ENCODE results near the gene GPR153. TPM values are rescaled to one million over a fixed set of nuclear protein-coding genes. Genes with fewer than 3 reads are reported as not detected.

Gene GPR153
- total RNA-seq, 8 experiments from 2014 or later, result 13.0 to 44.0 (median 15.3) TPM

DNA sequence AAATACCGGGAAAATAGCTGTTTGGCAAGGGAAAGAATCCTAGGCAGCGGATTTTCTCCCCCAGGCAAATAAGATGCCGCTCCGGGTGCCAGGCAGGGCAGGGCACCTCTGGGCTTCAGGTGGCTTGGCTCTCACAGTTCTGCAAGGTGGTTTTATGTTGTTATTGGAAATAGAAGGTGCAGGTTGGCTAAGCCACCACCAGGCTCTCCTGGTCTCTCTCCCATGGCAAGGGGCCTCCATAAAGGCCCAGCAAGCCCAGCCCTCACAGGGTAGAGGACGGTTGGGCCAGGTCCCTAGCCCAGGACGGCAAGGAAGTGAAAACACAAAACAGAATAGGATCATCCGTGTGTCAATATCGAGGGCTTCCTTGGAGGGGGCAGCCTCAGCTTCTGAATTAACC, 37.6 kb upstream of the GPR153 start:
- 81 to 100% (median 92%) methylated on average over 2 to 8 of the region's 8 CpGs; no CpG with 5 or more reads in 3 of the 10 experiments for WGBS, 10 experiments
- H3K27ac ChIP-seq, result no peak overlapping the region
- H3K4me3 ChIP-seq, result no peak overlapping the region
- no peaks in the 10 kb centered on the region for H3K4me1 ChIP-seq (replicated peaks in 1 of 2)
- no peak for ATAC-seq (replicated peaks in 6 of 8)
- in situ Hi-C loops (cut with MboI; ENCODE audit: low pct_unique_long_range_greater_than_20kb in 2 of 9, low sequenced_read_pairs in 9 of 9, unreplicated experiment in 9 of 9), result no loop called here

DNA sequence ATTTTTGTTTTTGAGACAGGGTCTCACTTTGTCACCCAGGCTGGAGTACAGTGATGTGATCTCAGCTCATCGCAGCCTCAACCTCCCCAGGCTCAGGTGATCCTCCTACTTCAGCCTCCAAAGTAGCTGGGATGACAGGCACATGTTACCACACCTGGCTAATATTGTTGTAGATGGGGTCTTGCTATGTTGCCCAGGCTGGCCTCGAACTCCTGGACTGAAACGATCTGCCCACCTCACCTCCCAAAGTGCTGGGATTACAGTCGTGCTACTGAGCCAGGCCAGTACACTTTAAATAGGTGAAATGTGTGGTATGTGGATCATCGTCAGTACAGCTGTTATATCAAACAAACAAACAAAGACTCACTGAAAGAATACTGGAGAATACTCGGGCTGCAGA, 35.0 kb upstream of the GPR153 start:
- no peak for ATAC-seq (replicated peaks in 6 of 8)
- WGBS, 10 experiments, result 80 to 100% (median 91%) methylated on average over 1 to 6 of the region's 6 CpGs; no CpG with 5 or more reads in 2 of the 10 experiments
- in situ Hi-C loops (cut with MboI; ENCODE audit: low pct_unique_long_range_greater_than_20kb in 2 of 9, low sequenced_read_pairs in 9 of 9, unreplicated experiment in 9 of 9), result no loop called here
- Histone ChIP-seq H3K4me3 (no peak overlapping the region), H3K4me1 (replicated peaks in 1 of 2) (no peaks in the 10 kb centered on the region), H3K27ac (no peak overlapping the region)

DNA sequence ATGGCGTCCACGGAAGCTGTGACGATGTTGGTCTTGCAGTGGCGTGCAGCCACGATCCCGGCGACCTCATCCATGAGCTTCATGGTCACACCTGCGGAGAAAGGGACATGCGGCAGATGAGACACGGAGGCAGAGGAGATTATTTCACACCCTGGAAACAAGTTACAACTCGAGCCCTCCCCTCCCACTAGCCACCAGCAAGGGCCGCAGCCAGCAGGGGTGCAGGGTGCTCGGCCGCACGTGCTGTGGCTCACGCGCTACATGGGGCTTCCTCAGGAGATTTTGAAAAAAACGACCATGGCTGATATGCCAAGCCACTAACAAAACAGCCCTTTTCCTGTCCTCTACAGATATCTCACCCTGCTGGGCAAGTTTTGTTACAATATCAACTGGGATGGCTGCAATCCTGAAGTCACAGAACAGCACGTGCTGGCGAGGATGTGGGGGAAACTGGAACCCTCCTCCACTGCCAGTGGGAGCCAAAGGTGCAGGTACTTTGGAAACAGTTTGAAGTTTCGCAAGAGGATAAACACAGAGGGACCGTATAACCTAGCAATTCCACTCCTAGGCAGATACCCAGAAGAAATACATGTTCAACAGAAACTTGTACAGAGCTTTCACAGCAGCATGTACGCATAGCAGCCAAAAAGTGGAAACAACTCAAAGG, 34.1 kb upstream of the GPR153 start:
- no peak for ATAC-seq (replicated peaks in 6 of 8)
- 78 to 100% (median 91%) methylated on average over 2 to 21 of the region's 23 CpGs for whole genome bisulfite sequencing, 10 experiments
- Histone ChIP-seq H3K4me1 (replicated peaks in 1 of 2) (no peaks in the 10 kb centered on the region), H3K27ac (no peak overlapping the region), H3K4me3 (no peak overlapping the region)
- in situ Hi-C loops (cut with MboI; ENCODE audit: low pct_unique_long_range_greater_than_20kb in 2 of 9, low sequenced_read_pairs in 9 of 9, unreplicated experiment in 9 of 9), result no loop called here

DNA sequence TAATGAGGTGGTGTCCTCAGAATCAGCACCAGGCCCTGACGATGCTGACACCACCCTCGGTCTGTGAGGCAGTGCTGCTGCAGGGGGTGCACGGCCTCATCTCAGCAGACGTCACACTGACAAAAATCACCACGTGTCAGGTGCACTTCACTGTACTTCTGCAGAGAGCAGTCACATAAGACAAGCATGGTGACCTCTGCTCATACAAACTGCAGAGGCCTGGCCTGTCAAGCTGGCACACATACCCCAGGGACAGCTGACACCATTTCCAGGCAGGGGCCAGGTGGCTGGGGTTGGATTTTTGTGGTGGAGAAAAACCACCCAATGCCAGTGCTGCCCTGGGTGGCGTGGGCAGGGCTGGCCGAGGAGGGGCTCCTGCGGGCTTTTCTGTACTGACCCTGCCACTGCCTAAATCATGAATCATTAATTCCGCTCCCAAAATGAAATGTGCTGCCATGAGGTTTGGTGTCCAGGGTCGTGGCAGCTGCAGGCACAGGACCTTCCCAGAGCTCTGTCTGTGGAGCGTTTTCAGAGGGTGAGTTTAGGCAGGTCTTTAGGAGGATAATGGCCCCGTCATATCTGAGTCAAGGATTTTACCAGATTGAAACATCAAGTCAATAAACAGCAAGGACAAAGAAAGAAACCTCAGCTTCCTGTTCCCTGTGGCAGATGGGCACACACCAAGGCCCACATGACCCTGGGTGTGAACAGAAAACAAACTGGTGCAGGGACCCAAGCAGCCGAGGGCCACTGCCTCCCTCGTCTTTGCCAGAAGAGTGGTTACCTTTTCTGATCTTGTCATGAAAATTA, 33.4 kb upstream of the GPR153 start:
- WGBS, 10 experiments, result 73 to 100% (median 86%) methylated on average over 2 to 13 of the region's 14 CpGs; no CpG with 5 or more reads in 2 of the 10 experiments
- ATAC-seq (replicated peaks in 6 of 8), result no peak

DNA sequence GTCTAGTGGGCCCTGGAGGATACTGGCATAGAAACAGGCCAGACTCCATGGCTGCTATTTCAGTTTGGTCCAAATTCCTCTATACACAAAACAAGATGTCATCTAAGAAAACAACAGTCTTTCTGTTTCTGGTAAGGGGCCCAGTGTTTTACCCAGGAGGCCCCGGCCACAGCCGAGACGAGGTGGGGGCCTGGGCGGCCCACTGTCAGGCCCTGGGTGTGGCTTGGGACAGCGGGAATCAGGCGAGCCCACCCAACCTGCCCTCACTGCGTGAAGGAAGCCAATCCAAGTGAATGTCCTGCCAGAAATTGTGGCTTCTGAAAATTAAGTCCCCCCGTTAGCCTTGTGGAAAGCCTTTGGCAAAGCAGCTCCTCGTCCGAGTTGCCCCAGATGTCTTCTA, 31.2 kb upstream of the GPR153 start:
- in situ Hi-C loops (cut with MboI; ENCODE audit: low pct_unique_long_range_greater_than_20kb in 2 of 9, low sequenced_read_pairs in 9 of 9, unreplicated experiment in 9 of 9), result no loop called here
- no peaks in the 10 kb centered on the region for H3K4me1 ChIP-seq (replicated peaks in 1 of 2)
- WGBS, 10 experiments, result 40 to 96% (median 81%) methylated on average over 1 to 10 of the region's 10 CpGs; no CpG with 5 or more reads in 1 of the 10 experiments
- H3K4me3 ChIP-seq, result no peak overlapping the region
- H3K27ac ChIP-seq, result no peak overlapping the region
- peak in 1 of 8 experiments; percentile 22 for ATAC-seq (replicated peaks in 6 of 8)

More for the DNA sequence above, 33.4 kb upstream of the GPR153 start:
- in situ Hi-C loops (cut with MboI; ENCODE audit: low pct_unique_long_range_greater_than_20kb in 2 of 9, low sequenced_read_pairs in 9 of 9, unreplicated experiment in 9 of 9), result no loop called here
- no peaks in the 10 kb centered on the region for H3K4me1 ChIP-seq (replicated peaks in 1 of 2)
- H3K4me3 ChIP-seq, result no peak overlapping the region
- no peak overlapping the region for H3K27ac ChIP-seq

DNA sequence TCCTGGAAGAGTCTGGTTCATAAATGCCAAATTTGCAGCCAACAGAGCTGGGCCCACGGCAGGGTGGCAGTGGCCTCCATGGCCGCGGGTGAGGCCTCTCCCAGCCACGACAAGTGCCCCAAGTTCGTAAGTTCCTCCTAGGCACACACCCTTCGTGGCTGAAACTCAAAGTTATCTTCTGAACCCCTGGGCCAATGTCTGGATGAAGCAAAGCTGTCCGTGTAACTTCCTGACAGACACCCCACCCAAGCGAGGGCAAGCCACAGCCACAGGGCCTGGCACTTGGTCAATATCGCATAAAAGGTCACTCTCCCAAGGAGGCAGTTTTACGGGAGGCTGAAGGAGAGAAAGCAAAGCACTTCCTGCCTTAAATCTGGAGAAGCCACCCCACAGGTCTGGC, 27.8 kb upstream of the GPR153 start:
- H3K27ac ChIP-seq, result no peak overlapping the region
- H3K4me3 ChIP-seq, result no peak overlapping the region
- ATAC-seq (replicated peaks in 6 of 8), result no peak
- 39 to 95% (median 93%) methylated on average over 3 to 10 of the region's 10 CpGs; no CpG with 5 or more reads in 2 of the 10 experiments for WGBS, 10 experiments
- in situ Hi-C loops (cut with MboI; ENCODE audit: low pct_unique_long_range_greater_than_20kb in 2 of 9, low sequenced_read_pairs in 9 of 9, unreplicated experiment in 9 of 9), result no loop called here
- peaks cover 0 to 2% of the 10 kb centered on the region in 2 donors for H3K4me1 ChIP-seq (replicated peaks in 1 of 2)

DNA sequence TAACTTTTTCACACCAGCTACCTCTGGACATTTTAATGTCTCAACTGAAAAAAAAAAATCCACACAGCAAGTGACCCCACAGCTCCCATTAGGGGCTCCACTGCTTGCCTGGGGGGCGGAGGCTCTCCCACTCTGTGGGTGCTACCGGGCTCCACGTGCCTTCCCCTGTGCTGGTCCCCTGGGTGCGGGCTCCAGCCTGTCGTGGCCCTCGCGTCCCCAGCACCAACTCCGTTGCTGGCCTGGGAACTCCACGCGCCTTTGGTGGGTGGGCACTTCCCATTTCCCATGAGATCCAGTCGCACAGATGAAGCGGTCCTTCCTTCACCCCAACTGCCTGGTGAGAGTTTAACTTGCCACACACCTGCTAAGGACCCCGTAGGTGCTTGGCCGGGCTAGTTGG, 27.1 kb upstream of the GPR153 start:
- H3K27ac ChIP-seq, result no peak overlapping the region
- ATAC-seq (replicated peaks in 6 of 8), result no peak
- in situ Hi-C loops (cut with MboI; ENCODE audit: low pct_unique_long_range_greater_than_20kb in 2 of 9, low sequenced_read_pairs in 9 of 9, unreplicated experiment in 9 of 9), result no loop called here
- WGBS, 10 experiments, result 93 to 100% (median 97%) methylated on average over 3 to 10 of the region's 14 CpGs; no CpG with 5 or more reads in 5 of the 10 experiments
- peaks cover 0 to 2% of the 10 kb centered on the region in 2 donors for H3K4me1 ChIP-seq (replicated peaks in 1 of 2)
- no peak overlapping the region for H3K4me3 ChIP-seq

DNA sequence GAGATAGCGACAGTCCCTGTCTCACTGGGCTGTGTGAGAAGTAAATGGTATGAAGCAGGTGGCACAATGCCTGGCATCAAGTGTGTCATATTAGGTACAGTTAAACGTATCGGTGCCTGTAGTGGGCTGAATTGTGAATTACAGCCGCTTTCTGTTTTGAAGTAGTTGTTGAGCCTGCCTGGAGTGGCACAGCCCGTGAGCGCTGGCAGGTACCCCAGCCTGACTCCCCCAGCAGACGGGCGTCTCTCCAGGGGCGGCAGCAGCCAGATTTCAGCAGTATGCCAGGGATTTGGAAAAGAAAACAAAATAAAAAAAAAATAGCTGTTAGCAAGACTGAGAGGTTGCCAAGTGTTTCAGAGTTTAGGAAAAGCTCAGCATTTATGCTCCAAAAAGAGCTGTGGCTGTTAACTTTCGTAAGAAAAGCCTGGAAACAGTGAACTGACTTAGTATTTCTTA, 26.6 kb upstream of the GPR153 start:
- no peak overlapping the region for H3K27ac ChIP-seq
- in situ Hi-C loops (cut with MboI; ENCODE audit: low pct_unique_long_range_greater_than_20kb in 2 of 9, low sequenced_read_pairs in 9 of 9, unreplicated experiment in 9 of 9), result no loop called here
- WGBS, 10 experiments, result 77 to 100% (median 86%) methylated on average over 2 to 8 of the region's 10 CpGs; no CpG with 5 or more reads in 2 of the 10 experiments
- H3K4me3 ChIP-seq, result no peak overlapping the region
- ATAC-seq (replicated peaks in 6 of 8), result no peak
- H3K4me1 ChIP-seq (replicated peaks in 1 of 2), result peaks cover 0 to 2% of the 10 kb centered on the region in 2 donors

DNA sequence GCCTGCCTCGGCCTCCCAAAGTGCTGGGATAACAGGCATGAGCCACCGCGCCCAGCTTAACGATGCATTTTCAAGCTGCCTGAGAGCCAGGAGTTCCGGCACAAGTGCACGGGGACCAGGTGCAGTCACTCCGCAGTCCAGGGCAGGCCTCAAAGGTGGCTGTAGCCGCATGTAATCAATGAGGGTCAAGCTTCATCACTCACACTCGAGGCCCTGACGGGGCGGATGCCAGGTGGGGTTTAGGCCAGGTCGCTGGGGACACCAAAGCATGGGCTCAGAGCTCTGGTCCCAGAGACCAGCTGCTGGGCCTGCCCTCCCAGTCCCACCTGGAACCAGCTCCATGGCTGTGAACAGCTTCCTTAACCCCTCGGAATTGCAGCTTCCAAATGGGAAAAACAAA, 26.1 kb upstream of the GPR153 start:
- in situ Hi-C loops (cut with MboI; ENCODE audit: low pct_unique_long_range_greater_than_20kb in 2 of 9, low sequenced_read_pairs in 9 of 9, unreplicated experiment in 9 of 9), result no loop called here
- peaks cover 0 to 2% of the 10 kb centered on the region in 2 donors for H3K4me1 ChIP-seq (replicated peaks in 1 of 2)
- ATAC-seq (replicated peaks in 6 of 8), result no peak
- H3K4me3 ChIP-seq, result no peak overlapping the region
- 65 to 100% (median 90%) methylated on average over 1 to 11 of the region's 13 CpGs; no CpG with 5 or more reads in 2 of the 10 experiments for WGBS, 10 experiments
- no peak overlapping the region for H3K27ac ChIP-seq

DNA sequence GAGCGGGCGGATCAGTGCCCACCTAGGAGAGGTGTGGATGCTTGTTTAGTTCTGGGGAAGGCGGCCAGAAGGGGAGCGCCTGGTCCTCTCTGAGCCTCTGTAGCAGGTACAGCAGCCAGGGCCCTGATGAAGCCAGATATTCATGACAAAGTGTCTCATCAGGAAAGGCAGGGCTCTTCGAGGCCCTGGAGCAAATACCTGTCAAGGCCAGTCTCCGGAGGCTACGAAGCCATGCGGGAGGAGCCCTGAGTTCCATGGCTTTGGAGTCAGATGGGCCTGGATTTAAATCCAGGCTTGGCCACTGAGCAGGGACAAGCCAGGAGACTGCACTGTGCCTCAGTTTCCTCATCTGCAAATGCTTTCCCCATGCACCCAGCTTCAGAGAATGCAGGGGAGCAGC, 25.4 kb upstream of the GPR153 start:
- in situ Hi-C loops (cut with MboI; ENCODE audit: low pct_unique_long_range_greater_than_20kb in 2 of 9, low sequenced_read_pairs in 9 of 9, unreplicated experiment in 9 of 9), result no loop called here
- no peak for ATAC-seq (replicated peaks in 6 of 8)
- 80 to 100% (median 100%) methylated on average over 1 to 7 of the region's 8 CpGs; no CpG with 5 or more reads in 3 of the 10 experiments for WGBS, 10 experiments
- no peak overlapping the region for H3K27ac ChIP-seq
- H3K4me1 ChIP-seq (replicated peaks in 1 of 2), result peaks cover 0 to 2% of the 10 kb centered on the region in 2 donors
- H3K4me3 ChIP-seq, result no peak overlapping the region

DNA sequence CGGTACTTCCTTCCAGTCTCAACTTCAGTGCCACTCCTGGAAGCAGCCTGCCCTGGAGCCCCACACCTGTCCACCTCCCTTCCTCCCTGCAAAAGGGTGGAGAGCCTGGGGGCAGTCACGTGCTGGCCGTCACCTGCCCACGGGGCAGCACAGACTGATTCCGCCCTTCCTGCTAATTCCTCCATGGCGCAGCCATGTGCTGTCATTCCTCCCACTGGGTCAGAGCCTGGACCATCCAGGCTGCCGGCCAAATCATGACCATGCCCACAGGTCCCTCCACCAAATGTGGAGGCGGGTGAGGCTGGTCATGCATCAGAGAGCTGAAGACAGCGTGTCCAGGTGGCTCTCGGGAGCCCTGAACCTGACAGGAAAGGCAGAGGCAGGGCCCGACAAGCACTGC, 24.4 kb upstream of the GPR153 start:
- 67 to 100% (median 91%) methylated on average over 1 to 8 of the region's 11 CpGs; no CpG with 5 or more reads in 4 of the 10 experiments for WGBS, 10 experiments
- Histone ChIP-seq H3K4me3 (no peak overlapping the region), H3K27ac (no peak overlapping the region), H3K4me1 (replicated peaks in 1 of 2) (peaks cover 4 to 9% of the 10 kb centered on the region in 2 donors)
- no peak for ATAC-seq (replicated peaks in 6 of 8)
- in situ Hi-C loops (cut with MboI; ENCODE audit: low pct_unique_long_range_greater_than_20kb in 2 of 9, low sequenced_read_pairs in 9 of 9, unreplicated experiment in 9 of 9), result no loop called here

DNA sequence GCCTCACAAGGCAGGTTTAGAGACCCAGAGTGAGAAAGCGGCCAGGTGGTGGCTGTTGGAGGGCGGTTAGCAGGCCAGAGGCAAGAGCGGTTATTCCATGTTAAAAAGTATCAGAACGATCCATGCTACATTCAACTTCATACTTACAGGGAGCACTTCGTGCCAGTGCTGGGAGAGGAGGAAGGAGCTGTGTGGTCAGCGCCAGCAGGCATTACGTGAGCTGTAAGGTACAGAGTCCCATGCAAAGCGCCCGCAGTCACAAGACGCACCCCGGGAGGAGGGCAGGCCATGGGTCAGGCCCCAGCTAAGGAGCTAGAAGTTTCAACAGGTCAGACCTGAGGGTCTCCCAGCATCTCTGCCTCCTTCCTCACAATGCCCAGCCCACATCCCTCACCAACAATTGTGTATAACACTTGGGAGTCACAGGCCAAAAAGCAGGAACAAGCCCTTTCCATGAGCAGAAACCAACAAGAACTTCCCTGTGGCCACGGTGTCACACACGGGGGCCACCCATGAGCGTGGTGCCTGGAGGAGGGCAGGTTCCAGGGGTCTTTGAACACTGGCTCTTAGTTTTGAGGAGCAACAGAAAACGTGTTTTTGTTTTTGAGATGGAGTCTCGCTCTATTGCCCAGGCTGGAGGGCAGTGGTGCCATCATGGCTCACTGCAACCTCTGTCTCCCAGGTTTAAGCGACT, 21.8 kb upstream of the GPR153 start:
- ATAC-seq (replicated peaks in 6 of 8), result no peak
- Histone ChIP-seq H3K27ac (no peak overlapping the region), H3K4me3 (no peak overlapping the region), H3K4me1 (replicated peaks in 1 of 2) (peaks cover 20 to 23% of the 10 kb centered on the region in 2 donors)
- 72 to 100% (median 93%) methylated on average over 2 to 13 of the region's 17 CpGs; no CpG with 5 or more reads in 3 of the 10 experiments for WGBS, 10 experiments
- in situ Hi-C loops (cut with MboI; ENCODE audit: low pct_unique_long_range_greater_than_20kb in 2 of 9, low sequenced_read_pairs in 9 of 9, unreplicated experiment in 9 of 9), result no loop called here

Measured in motor neuron (in vitro differentiated cells).